Mesodermal cell (in vitro differentiated cells): ENCODE measurements around the gene THAP9.

Experiments used
- H3K27ac ChIP-seq: 2 replicates; pipeline ENCODE4 v1.7.0; 2013; ENCODE audit warnings: mild to moderate bottlenecking, low read depth, low read length, moderate library complexity; ENCODE audit not compliant: severe bottlenecking
- H3K36me3 ChIP-seq: 2 replicates; pipeline ENCODE4 v1.7.1; 2013; ENCODE audit warnings: mild to moderate bottlenecking, low read length, moderate library complexity; ENCODE audit not compliant: control insufficient read depth, insufficient read depth
- H3K4me1 ChIP-seq: one replicate; pipeline ENCODE4 v1.7.1; 2013; ENCODE audit warnings: mild to moderate bottlenecking, low read length; ENCODE audit not compliant: insufficient read depth, control insufficient read depth, poor library complexity, severe bottlenecking
- H3K4me3 ChIP-seq: 2 replicates; pipeline ENCODE4 v1.7.0; 2013; ENCODE audit warnings: low read length, control low read depth, mild to moderate bottlenecking; ENCODE audit not compliant: insufficient read depth, poor library complexity, severe bottlenecking; ENCODE audit errors: extremely low read depth
- H3K9me3 ChIP-seq: 2 replicates; pipeline ENCODE4 v1.7.1; 2013; ENCODE audit warnings: mild to moderate bottlenecking, low read length, moderate library complexity; ENCODE audit not compliant: control insufficient read depth
- WGBS, 2 experiments: methylation state at CpG; one replicate each; pipeline ENCODE4 v1.1.5; 2013; ENCODE audit warnings: missing lambda C conversion rate in 2 of 2; ENCODE audit not compliant: insufficient coverage in 2 of 2; 5-methylcytosine and 5-hydroxymethylcytosine counted together

Gene THAP9

GRCh38 chr4:82965763-82966162, 65.2 kb downstream of the THAP9 start:
- WGBS, 2 experiments: 94 to 100% methylated on average over 1 to 2 of the region's 2 CpGs
- Histone ChIP-seq H3K4me1 (no peaks in the 10 kb centered on the region), H3K9me3 (no peaks in the 10 kb centered on the region), H3K36me3 (peaks cover 29% of the 10 kb centered on the region), H3K27ac (no peak overlapping the region), H3K4me3 (no peak overlapping the region)

GRCh38 chr4:82968972-82969371, 68.4 kb downstream of the THAP9 start:
- WGBS, 2 experiments: 77 to 97% methylated on average over 4 of the region's 4 CpGs
- Histone ChIP-seq H3K4me3 (no peak overlapping the region), H3K27ac (no peak overlapping the region), H3K4me1 (no peaks in the 10 kb centered on the region), H3K9me3 (no peaks in the 10 kb centered on the region), H3K36me3 (peaks cover 25% of the 10 kb centered on the region)

GRCh38 chr4:82969414-82969813, 68.9 kb downstream of the THAP9 start:
- H3K36me3 ChIP-seq: peaks cover 24% of the 10 kb centered on the region
- no peaks in the 10 kb centered on the region for H3K9me3 ChIP-seq
- WGBS, 2 experiments: no CpG with 5 or more reads among the region's 2 CpGs
- H3K4me1 ChIP-seq: no peaks in the 10 kb centered on the region
- no peak overlapping the region for H3K4me3 ChIP-seq
- H3K27ac ChIP-seq: no peak overlapping the region
